ENCODE measurements around the gene A4GALT.
"Not testable (repeated sequence)": the region's sequence is repeated elsewhere in the genome, so short reads cannot be mapped to it uniquely, and the experiment has no call there.

GRCh38 chr22:42677936-42678335 lies 42.7 kb downstream of the A4GALT start:
- not testable (repeated sequence) for TF ChIP-seq CTCF (IDR thresholded peaks at IDR 0.05); MAX (CRISPR knock-in tag; IDR thresholded peaks at IDR 0.05); FOXJ3 (CRISPR knock-in tag; IDR thresholded peaks at IDR 0.05; ENCODE audit: borderline replicate concordance); FOXK1 (CRISPR knock-in tag; IDR thresholded peaks at IDR 0.05); MLX (CRISPR knock-in tag; IDR thresholded peaks at IDR 0.05); FOXP1 (CRISPR knock-in tag; IDR thresholded peaks at IDR 0.05; ENCODE audit: borderline replicate concordance); RELA (CRISPR knock-in tag; IDR thresholded peaks at IDR 0.05; ENCODE audit: borderline replicate concordance); ZBTB21 (CRISPR knock-in tag; IDR thresholded peaks at IDR 0.05; ENCODE audit: borderline replicate concordance); E2F4 (CRISPR knock-in tag; IDR thresholded peaks at IDR 0.05; ENCODE audit: borderline replicate concordance, low read depth)

Measured in WTC11 (cell line).